Measurements from ENCODE around the gene KANSL1. TPM values are rescaled to one million over a fixed set of nuclear protein-coding genes. Genes with fewer than 3 reads are reported as not detected.
"Not testable (repeated sequence)": the region's sequence is repeated elsewhere in the genome, so short reads cannot be mapped to it uniquely, and the experiment has no call there.

Gene KANSL1
- polyA plus RNA-seq, 1 donor from 2014 or later, result 65.0 TPM

- H3F3A ChIP-seq (ENCODE audit: insufficient read depth, low read length, poor library complexity, severe bottlenecking); H3K9me3 ChIP-seq (ENCODE audit: low read length); H3K27me3 ChIP-seq (ENCODE audit: insufficient read depth, low read depth, low read length); H3K4me3 ChIP-seq (ENCODE audit: low read length); H3K9me2 ChIP-seq (ENCODE audit: insufficient read depth, low read length); H3K9ac ChIP-seq (ENCODE audit: low read length); H2AFZ ChIP-seq (ENCODE audit: low read depth, low read length); H3K36me3 ChIP-seq (ENCODE audit: insufficient read depth, low read length); H3K27ac ChIP-seq (ENCODE audit: low read length); H3K4me2 ChIP-seq (ENCODE audit: low read length): not testable (repeated sequence)
- H4K20me1 ChIP-seq (ENCODE audit: insufficient read depth), result peaks cover 83% of the 10 kb centered on the region
- H3K79me2 ChIP-seq (replicated peaks; ENCODE audit: insufficient read depth, low read length), result peaks cover 98% of the 10 kb centered on the region
Observed at GRCh38 chr17:46180185-46180891, 12.9 kb downstream of the KANSL1 start.

DNA sequence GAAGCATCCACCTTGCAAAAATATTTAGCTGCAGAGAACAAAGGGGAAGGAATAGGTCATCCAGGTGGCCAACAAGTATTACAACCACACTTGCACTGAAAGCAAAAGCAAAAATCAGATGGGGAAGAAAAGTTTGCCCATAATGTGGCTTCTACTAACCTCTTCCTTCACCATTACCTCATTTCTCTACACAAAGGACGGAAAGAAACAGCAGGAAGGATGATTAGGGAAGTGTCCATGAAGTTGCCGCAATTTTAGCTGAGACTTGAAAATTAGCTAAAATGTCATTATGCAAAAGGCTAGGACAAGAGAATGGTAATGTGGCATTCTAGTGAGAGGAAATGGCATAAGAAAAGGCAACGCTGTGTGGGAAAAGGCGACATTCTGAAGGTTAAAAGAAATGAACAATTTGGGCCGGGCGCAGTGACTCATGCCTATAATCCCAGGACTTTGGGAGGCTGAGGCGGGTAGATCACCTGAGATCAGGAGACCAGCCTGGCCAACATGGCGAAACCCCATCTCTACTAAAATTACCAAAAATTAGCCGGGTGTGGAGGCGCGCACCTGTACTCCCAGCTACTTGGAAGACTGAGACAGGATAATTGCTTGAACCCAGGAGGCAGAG, 13.7 kb downstream of the KANSL1 start:
- Histone ChIP-seq H3K9ac (ENCODE audit: low read length) (no peak overlapping the region), H2AFZ (ENCODE audit: low read depth, low read length) (no peak overlapping the region), H3K27ac (ENCODE audit: low read length) (no peak overlapping the region), H3K36me3 (ENCODE audit: insufficient read depth, low read length) (no peaks in the 10 kb centered on the region), H3K4me3 (ENCODE audit: low read length) (no peak overlapping the region), H3K27me3 (ENCODE audit: insufficient read depth, low read depth, low read length) (no peaks in the 10 kb centered on the region), H3K9me3 (ENCODE audit: low read length) (no peaks in the 10 kb centered on the region), H3K4me2 (ENCODE audit: low read length) (no peak overlapping the region), H3K9me2 (ENCODE audit: insufficient read depth, low read length) (no peaks in the 10 kb centered on the region), H3K79me2 (replicated peaks; ENCODE audit: insufficient read depth, low read length) (peaks cover 98% of the 10 kb centered on the region), H4K20me1 (ENCODE audit: insufficient read depth) (peaks cover 82% of the 10 kb centered on the region), H3F3A (ENCODE audit: insufficient read depth, low read length, poor library complexity, severe bottlenecking) (no peaks in the 10 kb centered on the region)
- TF ChIP-seq EZH2 (IDR thresholded peaks at IDR 0.05; ENCODE audit: borderline replicate concordance, insufficient read depth, low read length, poor library complexity, severe bottlenecking) (no peak), TAF1 (IDR thresholded peaks at IDR 0.05; ENCODE audit: low read depth) (no peak), EP300 (conservative IDR thresholded peaks at IDR 0.05; ENCODE audit: poor library complexity, severe bottlenecking) (no peak), MXI1 (conservative IDR thresholded peaks at IDR 0.05; ENCODE audit: poor library complexity, severe bottlenecking) (no peak), POLR2AphosphoS5 (IDR thresholded peaks at IDR 0.05) (no peak), SMC3 (conservative IDR thresholded peaks at IDR 0.05; ENCODE audit: poor library complexity) (no peak), RAD21 (conservative IDR thresholded peaks at IDR 0.05) (no peak)
- TF ChIP-seq, protein P1, sequence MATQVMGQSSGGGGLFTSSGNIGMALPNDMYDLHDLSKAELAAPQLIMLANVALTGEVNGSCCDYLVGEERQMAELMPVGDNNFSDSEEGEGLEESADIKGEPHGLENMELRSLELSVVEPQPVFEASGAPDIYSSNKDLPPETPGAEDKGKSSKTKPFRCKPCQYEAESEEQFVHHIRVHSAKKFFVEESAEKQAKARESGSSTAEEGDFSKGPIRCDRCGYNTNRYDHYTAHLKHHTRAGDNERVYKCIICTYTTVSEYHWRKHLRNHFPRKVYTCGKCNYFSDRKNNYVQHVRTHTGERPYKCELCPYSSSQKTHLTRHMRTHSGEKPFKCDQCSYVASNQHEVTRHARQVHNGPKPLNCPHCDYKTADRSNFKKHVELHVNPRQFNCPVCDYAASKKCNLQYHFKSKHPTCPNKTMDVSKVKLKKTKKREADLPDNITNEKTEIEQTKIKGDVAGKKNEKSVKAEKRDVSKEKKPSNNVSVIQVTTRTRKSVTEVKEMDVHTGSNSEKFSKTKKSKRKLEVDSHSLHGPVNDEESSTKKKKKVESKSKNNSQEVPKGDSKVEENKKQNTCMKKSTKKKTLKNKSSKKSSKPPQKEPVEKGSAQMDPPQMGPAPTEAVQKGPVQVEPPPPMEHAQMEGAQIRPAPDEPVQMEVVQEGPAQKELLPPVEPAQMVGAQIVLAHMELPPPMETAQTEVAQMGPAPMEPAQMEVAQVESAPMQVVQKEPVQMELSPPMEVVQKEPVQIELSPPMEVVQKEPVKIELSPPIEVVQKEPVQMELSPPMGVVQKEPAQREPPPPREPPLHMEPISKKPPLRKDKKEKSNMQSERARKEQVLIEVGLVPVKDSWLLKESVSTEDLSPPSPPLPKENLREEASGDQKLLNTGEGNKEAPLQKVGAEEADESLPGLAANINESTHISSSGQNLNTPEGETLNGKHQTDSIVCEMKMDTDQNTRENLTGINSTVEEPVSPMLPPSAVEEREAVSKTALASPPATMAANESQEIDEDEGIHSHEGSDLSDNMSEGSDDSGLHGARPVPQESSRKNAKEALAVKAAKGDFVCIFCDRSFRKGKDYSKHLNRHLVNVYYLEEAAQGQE (IDR thresholded peaks at IDR 0.05; ENCODE audit: borderline replicate concordance), result no peak
- TF ChIP-seq, protein P2, sequence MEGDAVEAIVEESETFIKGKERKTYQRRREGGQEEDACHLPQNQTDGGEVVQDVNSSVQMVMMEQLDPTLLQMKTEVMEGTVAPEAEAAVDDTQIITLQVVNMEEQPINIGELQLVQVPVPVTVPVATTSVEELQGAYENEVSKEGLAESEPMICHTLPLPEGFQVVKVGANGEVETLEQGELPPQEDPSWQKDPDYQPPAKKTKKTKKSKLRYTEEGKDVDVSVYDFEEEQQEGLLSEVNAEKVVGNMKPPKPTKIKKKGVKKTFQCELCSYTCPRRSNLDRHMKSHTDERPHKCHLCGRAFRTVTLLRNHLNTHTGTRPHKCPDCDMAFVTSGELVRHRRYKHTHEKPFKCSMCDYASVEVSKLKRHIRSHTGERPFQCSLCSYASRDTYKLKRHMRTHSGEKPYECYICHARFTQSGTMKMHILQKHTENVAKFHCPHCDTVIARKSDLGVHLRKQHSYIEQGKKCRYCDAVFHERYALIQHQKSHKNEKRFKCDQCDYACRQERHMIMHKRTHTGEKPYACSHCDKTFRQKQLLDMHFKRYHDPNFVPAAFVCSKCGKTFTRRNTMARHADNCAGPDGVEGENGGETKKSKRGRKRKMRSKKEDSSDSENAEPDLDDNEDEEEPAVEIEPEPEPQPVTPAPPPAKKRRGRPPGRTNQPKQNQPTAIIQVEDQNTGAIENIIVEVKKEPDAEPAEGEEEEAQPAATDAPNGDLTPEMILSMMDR (IDR thresholded peaks at IDR 0.05; ENCODE audit: poor library complexity, severe bottlenecking), result no peak
